GM13977 (cell line): Measurements from ENCODE around the gene SHISA8.
"Not testable (repeated sequence)": the region's sequence is repeated elsewhere in the genome, so short reads cannot be mapped to it uniquely, and the experiment has no call there.

ENCODE experiments used
- DNase-seq: peaks from one replicate; pipeline ENCODE4 v3.0.0; 2012; ENCODE audit warnings: low spot score
- CTCF ChIP-seq: IDR thresholded peaks from 2 replicates; pipeline ENCODE4 v1.5.1; 2012; ENCODE audit warnings: mild to moderate bottlenecking, control low read depth; ENCODE audit not compliant: insufficient read depth; ENCODE audit errors: extremely low read depth, missing control alignments
- in situ Hi-C: fragments of 300-500 bp; cut with MboI; formaldehyde crosslinking; loops from one replicate; pipeline ENCODE4 v1.12.0; 2022; ENCODE audit warnings: low sequenced_read_pairs, low pct_unique_long_range_greater_than_20kb, mixed read lengths, inconsistent platforms; ENCODE audit not compliant: unreplicated experiment

Gene SHISA8

GRCh38 chr22:41949297-41949965 is 34.6 kb upstream of the SHISA8 start:
- no peak for DNase-seq
- no peak for TF ChIP-seq CTCF
- in situ Hi-C loops, result loop anchor here (10.0 kb wide), 2 partner anchors 115 to 255 kb away; partner anchors contain the start of genes MEI1 and SREBF2

GRCh38 chr22:41948928-41949296 is 34.0 kb upstream of the SHISA8 start:
- not testable (repeated sequence) for DNase-seq
- in situ Hi-C loops, result loop anchor here (10.0 kb wide), 2 partner anchors 114 to 254 kb away; partner anchors contain the start of genes MEI1 and SREBF2

GRCh38 chr22:41948142-41948541 is 33.3 kb upstream of the SHISA8 start:
- in situ Hi-C loops, result loop anchor here (10.0 kb wide), 2 partner anchors 113 to 253 kb away; partner anchors contain the start of genes MEI1 and SREBF2
- no peak for DNase-seq
- TF ChIP-seq CTCF, result no peak

- in situ Hi-C loops, result loop anchor here (10.0 kb wide), 2 partner anchors 113 to 253 kb away; partner anchors contain the start of genes MEI1 and SREBF2
- no peak for DNase-seq
- TF ChIP-seq CTCF, result no peak
These were observed 32.7 kb upstream of the SHISA8 start for GRCh38 chr22:41947424-41948080.

- in situ Hi-C loops, result loop anchor here (10.0 kb wide), 2 partner anchors 112 to 252 kb away; partner anchors contain the start of genes MEI1 and SREBF2
- no peak for TF ChIP-seq CTCF
- DNase-seq, result peak; percentile 82
These were observed 32.0 kb upstream of the SHISA8 start, which contains the start of gene CENPM for GRCh38 chr22:41946629-41947423. TSS of gene CENPM (minus strand) at chr22:41947152. CDS start at chr22:41947076, 76 bp downstream.

GRCh38 chr22:41943661-41944209 is 28.9 kb upstream of the SHISA8 start:
- in situ Hi-C loops, result loop anchor here (10.0 kb wide), 2 partner anchors 109 to 249 kb away; partner anchors contain the start of genes MEI1 and SREBF2
- TF ChIP-seq CTCF, result no peak

More at GRCh38 chr22:41943661-41944209, 28.9 kb upstream of the SHISA8 start:
- no peak for DNase-seq
